HepG2 (cell line): Measurements from ENCODE around the gene GART. TPM values are rescaled to one million over a fixed set of nuclear protein-coding genes. Genes with fewer than 3 reads are reported as not detected.
A peak's percentile ranks its signal among the peaks of the same experiment; 100 is the strongest.

Experiments used
- E2F5 ChIP-seq: sonication (generic); formaldehyde crosslinking; conservative IDR thresholded peaks from 2 replicates; pipeline ENCODE4 v1.4.0; 2020; ENCODE audit warnings: missing genetic modification reagents
- GABPB1 ChIP-seq: IDR thresholded peaks from 2 replicates; pipeline ENCODE4 v1.6.1; 2016; ENCODE audit warnings: mild to moderate bottlenecking, missing genetic modification reagents, moderate library complexity, missing compliant biosample characterization
- HMG20B ChIP-seq: conservative IDR thresholded peaks from 2 replicates; pipeline ENCODE4 v1.6.1; 2016; ENCODE audit warnings: missing genetic modification reagents, missing compliant biosample characterization
- IKZF1 ChIP-seq: fragments of 450-650 bp; IDR thresholded peaks from 2 replicates; pipeline ENCODE4 v1.7.1; 2016
- ISL2 ChIP-seq: sonication (generic); formaldehyde crosslinking; IDR thresholded peaks from 2 replicates; pipeline ENCODE4 v1.5.0; 2020; ENCODE audit warnings: missing genetic modification reagents
- KLF15 ChIP-seq: sonication (generic); formaldehyde crosslinking; IDR thresholded peaks from 2 replicates; pipeline ENCODE4 v1.8.1; 2023; ENCODE audit warnings: borderline replicate concordance, mild to moderate bottlenecking, inconsistent platforms, missing genetic modification reagents, mixed read lengths
- PRDM10 ChIP-seq: sonication (generic); formaldehyde crosslinking; IDR thresholded peaks from 2 replicates; pipeline ENCODE4 v1.4.0; 2020; ENCODE audit warnings: low read depth, missing genetic modification reagents
- REL ChIP-seq: sonication (generic); formaldehyde crosslinking; conservative IDR thresholded peaks from 2 replicates; pipeline ENCODE4 v1.8.0; 2022; ENCODE audit warnings: mild to moderate bottlenecking, missing genetic modification reagents, moderate library complexity
- RFX5 ChIP-seq: IDR thresholded peaks from 2 replicates; pipeline ENCODE4 v1.6.1; 2011; ENCODE audit warnings: low read depth, low read length, improper control_type of control experiment
- SP140L ChIP-seq: sonication (generic); formaldehyde crosslinking; IDR thresholded peaks from 2 replicates; pipeline ENCODE4 v1.4.0; 2020; ENCODE audit warnings: missing genetic modification reagents, borderline replicate concordance
- ZFY ChIP-seq: sonication (generic); formaldehyde crosslinking; IDR thresholded peaks from 2 replicates; pipeline ENCODE4 v1.4.0; 2020; ENCODE audit warnings: missing genetic modification reagents
- ZNF550 ChIP-seq: sonication (generic); formaldehyde crosslinking; IDR thresholded peaks from 2 replicates; pipeline ENCODE4 v1.4.0; 2020; ENCODE audit warnings: mild to moderate bottlenecking, missing genetic modification reagents, borderline replicate concordance
- polyA plus RNA-seq, 8 experiments: library from polyadenylated mRNA; depleted of rRNA in 3 of 8; stranded (reverse) in 7 of 8; unstranded in 1 of 8; fragments of >200 nt; fragmentation: Illumina TruSeq in 4 of 8; extraction: Trizol in 4 of 8; gene quantifications; 2 replicates each; pipeline versions ENCODE4 v1.2.1 to v1.2.3, GENCODE V29; 2011 to 2016; ENCODE audit warnings: low read depth in 4 of 8, missing spikeins in 1 of 8, mixed read lengths in 1 of 8; ENCODE audit not compliant: insufficient read depth in 1 of 8
- total RNA-seq, 5 experiments: library from RNA; depleted of rRNA; stranded (reverse); fragments of >200 nt; fragmentation: Illumina TruSeq; extraction: Trizol; gene quantifications; 2 replicates each; pipeline ENCODE4 v1.2.3, GENCODE V29; 2016; ENCODE audit warnings: low read depth in 1 of 5
- TF ChIP-seq, protein P1 (sequence below): sonication (generic); formaldehyde crosslinking; conservative IDR thresholded peaks from 2 replicates; pipeline ENCODE4 v1.8.0; 2022; ENCODE audit warnings: low read depth, missing genetic modification reagents
- TF ChIP-seq, protein P2 (sequence below): sonication (generic); formaldehyde crosslinking; IDR thresholded peaks from 2 replicates; pipeline ENCODE4 v1.4.0; 2020; ENCODE audit warnings: missing genetic modification reagents

The GART gene
- total and polyA plus RNA-seq, 2 of the 13 experiments (the other 11 are each of a cell fraction or from before 2014, with no cell fraction given): 17.9 to 109 TPM

DNA sequence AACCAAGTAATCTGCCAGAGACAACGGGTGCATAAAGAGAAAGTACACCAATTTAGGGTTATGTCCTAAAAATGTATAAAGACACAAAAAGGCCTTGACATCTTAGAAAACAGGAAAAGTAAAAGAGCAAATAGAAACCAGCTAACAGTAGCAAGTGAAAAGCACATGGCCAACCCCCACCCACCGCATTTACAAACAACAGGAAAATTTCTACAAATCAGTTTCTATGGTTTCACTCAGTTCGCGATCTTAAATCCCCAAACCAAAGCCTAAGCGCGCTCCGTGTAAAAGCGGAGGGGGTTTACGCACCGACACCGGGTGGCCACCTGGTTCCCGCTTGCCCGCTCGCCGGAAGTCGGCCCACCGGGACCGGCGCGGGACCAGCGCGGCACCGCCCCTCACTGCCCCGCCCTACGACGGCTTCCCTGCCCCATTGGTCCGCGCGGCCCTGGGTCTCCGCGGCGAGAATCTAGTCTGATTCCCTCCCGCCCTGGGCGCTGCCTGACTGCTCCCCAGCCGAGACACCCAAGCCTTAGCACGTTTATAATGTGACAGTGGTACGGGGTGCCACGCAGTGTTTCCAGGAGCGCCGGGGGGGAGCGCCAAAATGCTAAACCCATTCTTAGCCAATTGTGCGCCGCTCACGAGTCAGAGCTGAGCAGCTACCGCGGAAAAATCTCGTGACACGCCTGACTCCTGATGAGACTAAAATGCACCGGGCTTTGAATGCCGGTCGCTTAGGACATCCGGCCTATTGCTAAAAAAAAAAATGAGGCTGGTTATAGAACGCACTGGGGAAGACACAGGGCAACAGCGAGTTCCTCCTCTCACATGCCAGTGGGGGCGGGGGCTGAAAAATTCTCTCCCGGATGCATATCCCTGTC, at the start of gene GART (continued):
- no peak for TF ChIP-seq PRDM10 (CRISPR knock-in tag)
- no peak for TF ChIP-seq IKZF1
- TF ChIP-seq, protein P1, sequence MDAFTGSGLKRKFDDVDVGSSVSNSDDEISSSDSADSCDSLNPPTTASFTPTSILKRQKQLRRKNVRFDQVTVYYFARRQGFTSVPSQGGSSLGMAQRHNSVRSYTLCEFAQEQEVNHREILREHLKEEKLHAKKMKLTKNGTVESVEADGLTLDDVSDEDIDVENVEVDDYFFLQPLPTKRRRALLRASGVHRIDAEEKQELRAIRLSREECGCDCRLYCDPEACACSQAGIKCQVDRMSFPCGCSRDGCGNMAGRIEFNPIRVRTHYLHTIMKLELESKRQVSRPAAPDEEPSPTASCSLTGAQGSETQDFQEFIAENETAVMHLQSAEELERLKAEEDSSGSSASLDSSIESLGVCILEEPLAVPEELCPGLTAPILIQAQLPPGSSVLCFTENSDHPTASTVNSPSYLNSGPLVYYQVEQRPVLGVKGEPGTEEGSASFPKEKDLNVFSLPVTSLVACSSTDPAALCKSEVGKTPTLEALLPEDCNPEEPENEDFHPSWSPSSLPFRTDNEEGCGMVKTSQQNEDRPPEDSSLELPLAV: no peak
- no peak for TF ChIP-seq ISL2 (CRISPR knock-in tag)
- TF ChIP-seq GABPB1 (CRISPR knock-in tag): peak; percentile 95
- peak; percentile 55; the same call in 1 of the 2 replicates for TF ChIP-seq E2F5 (CRISPR knock-in tag)
- TF ChIP-seq HMG20B: no peak
- no peak for TF ChIP-seq ZNF550 (CRISPR knock-in tag)
- TF ChIP-seq RFX5: peak; percentile 16; the same call in 1 of the 2 replicates
- TF ChIP-seq ZFY (CRISPR knock-in tag): peak; percentile 68
- peak; percentile 63; the same call in 1 of the 2 replicates for TF ChIP-seq REL (CRISPR knock-in tag)
- TF ChIP-seq, protein P2, sequence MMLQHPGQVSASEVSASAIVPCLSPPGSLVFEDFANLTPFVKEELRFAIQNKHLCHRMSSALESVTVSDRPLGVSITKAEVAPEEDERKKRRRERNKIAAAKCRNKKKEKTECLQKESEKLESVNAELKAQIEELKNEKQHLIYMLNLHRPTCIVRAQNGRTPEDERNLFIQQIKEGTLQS (CRISPR knock-in tag): no peak
- TF ChIP-seq KLF15 (CRISPR knock-in tag): 0 out of 2 replicates have a peak, but pooled peaks have one; percentile 59
- TF ChIP-seq SP140L (CRISPR knock-in tag): no peak
